ENCODE measurements around the gene CTU1.

CTU1 gene

DNA sequence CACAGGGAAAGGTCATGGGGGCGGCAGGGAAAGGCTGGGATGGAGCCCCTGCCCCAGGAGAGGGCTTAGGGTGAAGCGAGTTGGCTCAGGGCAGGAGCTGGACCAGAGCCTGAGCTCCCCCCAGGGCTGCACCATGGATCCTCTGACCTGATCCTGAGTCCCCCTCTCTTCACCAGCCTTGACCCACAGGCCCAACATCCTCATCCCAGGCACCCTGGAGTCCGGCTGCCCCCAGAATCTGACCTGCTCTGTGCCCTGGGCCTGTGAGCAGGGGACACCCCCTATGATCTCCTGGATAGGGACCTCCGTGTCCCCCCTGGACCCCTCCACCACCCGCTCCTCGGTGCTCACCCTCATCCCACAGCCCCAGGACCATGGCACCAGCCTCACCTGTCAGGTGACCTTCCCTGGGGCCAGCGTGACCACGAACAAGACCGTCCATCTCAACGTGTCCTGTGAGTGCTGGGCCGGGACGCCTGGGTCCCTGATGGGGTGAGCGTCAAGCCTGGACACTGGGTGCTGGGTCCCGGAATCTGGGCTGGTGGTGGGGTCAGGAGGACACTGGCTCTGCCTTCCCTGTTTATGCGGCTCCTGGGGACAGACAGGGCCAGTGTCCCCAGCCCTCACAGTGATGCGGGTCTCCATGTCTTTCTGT lies 17.3 kb upstream of the CTU1 start:
- Histone ChIP-seq H3K4me1 (ENCODE audit: insufficient read depth, low read length) (no peaks in the 10 kb centered on the region), H3K4me3 (ENCODE audit: low read length) (no peak overlapping the region), H2AFZ (ENCODE audit: low read depth, low read length) (no peak overlapping the region), H3K27me3 (ENCODE audit: insufficient read depth, low read length) (peaks cover 26% of the 10 kb centered on the region), H3K9me3 (ENCODE audit: low read length) (no peaks in the 10 kb centered on the region), H3K36me3 (ENCODE audit: insufficient read depth, low read length) (no peaks in the 10 kb centered on the region)

DNA sequence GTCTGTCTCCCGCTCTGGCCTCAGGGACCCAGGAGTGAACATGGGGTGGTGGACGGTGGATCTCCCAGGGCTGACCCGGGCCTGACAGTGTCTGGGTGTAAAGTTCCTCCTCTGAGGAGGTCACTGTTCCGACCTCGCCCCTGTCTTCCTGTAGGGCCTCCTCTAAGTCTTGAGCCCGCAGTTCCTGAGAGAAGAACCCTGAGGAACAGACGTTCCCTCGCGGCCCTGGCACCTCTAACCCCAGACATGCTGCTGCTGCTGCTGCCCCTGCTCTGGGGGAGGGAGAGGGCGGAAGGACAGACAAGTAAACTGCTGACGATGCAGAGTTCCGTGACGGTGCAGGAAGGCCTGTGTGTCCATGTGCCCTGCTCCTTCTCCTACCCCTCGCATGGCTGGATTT lies 16.5 kb upstream of the CTU1 start, which contains the start of gene SIGLEC9:
TSS of gene SIGLEC9 (plus strand) at position 178 of the 400 bp plus-strand sequence. CDS start at position 247, 69 bp downstream.
- Histone ChIP-seq H3K4me1 (ENCODE audit: insufficient read depth, low read length) (no peaks in the 10 kb centered on the region), H3K9me3 (ENCODE audit: low read length) (no peaks in the 10 kb centered on the region), H3K4me3 (ENCODE audit: low read length) (no peak within 1 kb of the TSS), H3K36me3 (ENCODE audit: insufficient read depth, low read length) (no peaks in the 10 kb centered on the region), H3K27me3 (ENCODE audit: insufficient read depth, low read length) (peaks cover 26% of the 10 kb centered on the region), H2AFZ (ENCODE audit: low read depth, low read length) (no peak within 1 kb of the TSS)

DNA sequence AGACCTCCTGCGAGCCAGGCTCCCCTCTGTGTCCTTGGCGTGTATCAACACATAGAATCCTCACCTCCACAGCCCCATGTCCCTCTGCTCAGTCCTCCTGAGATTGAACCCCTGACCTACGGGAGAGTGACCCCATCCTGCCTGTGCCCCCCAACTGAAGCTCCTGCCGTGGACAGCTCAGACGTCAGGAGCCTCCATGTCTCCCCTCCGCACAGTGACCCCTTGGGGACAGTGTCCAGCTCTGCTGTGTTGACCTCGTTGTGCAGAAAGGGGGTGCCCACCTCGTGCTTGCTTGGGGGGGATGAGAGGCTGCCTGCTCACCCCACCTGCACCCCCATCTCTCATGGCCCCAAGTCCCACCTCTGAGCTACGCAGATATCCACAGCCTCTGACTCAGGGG lies 16.0 kb upstream of the CTU1 start:
- Histone ChIP-seq H3K4me1 (ENCODE audit: insufficient read depth, low read length) (no peaks in the 10 kb centered on the region), H3K9me3 (ENCODE audit: low read length) (no peaks in the 10 kb centered on the region), H2AFZ (ENCODE audit: low read depth, low read length) (no peak overlapping the region), H3K4me3 (ENCODE audit: low read length) (no peak overlapping the region), H3K36me3 (ENCODE audit: insufficient read depth, low read length) (no peaks in the 10 kb centered on the region), H3K27me3 (ENCODE audit: insufficient read depth, low read length) (peaks cover 30% of the 10 kb centered on the region)

DNA sequence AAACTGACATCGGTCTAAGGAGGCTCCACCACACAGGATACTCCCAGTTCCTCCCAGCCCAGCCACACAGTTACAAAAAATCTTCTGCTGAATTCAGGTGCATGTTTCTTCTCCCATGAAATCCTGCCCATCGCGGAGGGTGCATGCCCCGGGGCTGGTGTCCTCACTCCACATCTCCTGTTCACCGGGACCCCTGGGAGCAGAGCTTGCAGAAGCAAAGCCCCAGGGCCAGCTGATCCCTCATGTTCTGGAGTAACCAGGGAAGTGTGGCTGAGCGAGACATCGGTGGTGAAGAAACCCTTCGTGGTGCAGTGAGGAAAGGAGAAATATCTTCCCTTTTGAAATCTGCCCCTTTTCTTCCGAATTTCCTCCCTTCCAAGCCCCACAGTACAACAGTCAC lies 15.6 kb upstream of the CTU1 start:
- Histone ChIP-seq H3K4me1 (ENCODE audit: insufficient read depth, low read length) (no peaks in the 10 kb centered on the region), H2AFZ (ENCODE audit: low read depth, low read length) (no peak overlapping the region), H3K27me3 (ENCODE audit: insufficient read depth, low read length) (peaks cover 31% of the 10 kb centered on the region), H3K9me3 (ENCODE audit: low read length) (no peaks in the 10 kb centered on the region), H3K4me3 (ENCODE audit: low read length) (no peak overlapping the region), H3K36me3 (ENCODE audit: insufficient read depth, low read length) (no peaks in the 10 kb centered on the region)

DNA sequence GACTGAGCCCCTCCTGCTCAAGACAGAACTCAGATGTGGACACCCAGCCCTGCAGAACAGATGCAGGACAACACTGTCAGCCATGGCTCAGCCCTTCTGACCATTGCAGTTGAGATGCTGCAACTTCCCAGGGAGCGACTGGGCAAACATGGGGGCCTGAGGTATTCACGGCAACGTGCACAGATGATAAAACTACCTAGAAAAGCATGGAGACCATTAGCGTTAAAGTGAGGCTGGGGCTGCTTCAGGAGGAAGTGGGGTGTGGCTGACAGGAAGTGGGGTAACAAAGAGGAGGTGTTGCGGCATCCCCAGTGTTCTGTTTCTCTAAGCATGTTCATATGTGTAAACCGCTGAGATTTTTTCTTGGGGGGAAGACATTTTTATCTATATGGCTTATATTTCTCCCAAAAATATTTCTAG lies 15.2 kb upstream of the CTU1 start:
- Histone ChIP-seq H3K9me3 (ENCODE audit: low read length) (no peaks in the 10 kb centered on the region), H3K4me1 (ENCODE audit: insufficient read depth, low read length) (no peaks in the 10 kb centered on the region), H3K27me3 (ENCODE audit: insufficient read depth, low read length) (peaks cover 26% of the 10 kb centered on the region), H3K4me3 (ENCODE audit: low read length) (no peak overlapping the region), H2AFZ (ENCODE audit: low read depth, low read length) (no peak overlapping the region), H3K36me3 (ENCODE audit: insufficient read depth, low read length) (no peaks in the 10 kb centered on the region)

DNA sequence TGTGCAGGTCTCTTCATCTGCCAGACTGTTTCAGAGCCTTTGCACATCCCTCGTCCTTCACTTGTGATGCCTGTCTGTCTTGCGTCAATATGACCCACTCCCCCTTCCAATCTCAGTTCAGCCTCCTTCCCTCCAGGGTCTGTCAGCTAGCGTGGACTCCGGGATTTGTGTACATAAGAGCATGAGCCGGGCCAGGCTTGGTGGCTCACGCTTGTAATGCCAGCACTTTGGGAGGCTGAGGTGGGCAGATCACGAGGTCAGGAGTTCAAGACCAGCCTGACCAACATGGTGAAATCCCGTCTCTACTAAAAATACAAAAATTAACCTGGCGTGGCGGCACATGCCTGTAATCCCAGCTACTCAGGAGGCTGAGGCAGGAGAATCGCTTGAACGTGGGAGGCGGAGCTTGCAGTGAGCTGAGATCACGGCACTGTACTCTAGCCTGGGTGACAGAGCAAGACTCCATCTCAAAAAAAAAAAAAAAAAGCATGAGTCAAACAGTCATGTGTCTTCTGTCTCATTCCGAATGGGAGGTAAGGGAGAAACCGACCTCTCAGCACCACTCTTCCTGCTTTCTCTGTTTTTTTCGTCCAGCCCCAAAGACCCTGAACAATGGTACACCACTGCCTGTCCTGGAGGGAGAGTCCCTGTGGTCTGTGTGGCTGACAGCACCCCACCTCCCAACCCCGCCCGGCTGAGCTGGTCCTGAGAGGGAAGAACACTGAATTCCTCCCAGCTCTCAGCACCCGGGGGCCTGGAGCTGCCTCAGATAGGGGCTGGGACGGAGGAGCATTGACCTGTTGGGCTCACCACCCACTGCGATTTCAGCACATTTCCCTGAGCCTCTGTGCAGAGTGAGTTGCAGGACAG lies 14.1 kb upstream of the CTU1 start:
- Histone ChIP-seq H3K9me3 (ENCODE audit: low read length) (no peaks in the 10 kb centered on the region), H3K27me3 (ENCODE audit: insufficient read depth, low read length) (peaks cover 22% of the 10 kb centered on the region), H3K4me3 (ENCODE audit: low read length) (no peak overlapping the region), H2AFZ (ENCODE audit: low read depth, low read length) (no peak overlapping the region), H3K36me3 (ENCODE audit: insufficient read depth, low read length) (no peaks in the 10 kb centered on the region), H3K4me1 (ENCODE audit: insufficient read depth, low read length) (no peaks in the 10 kb centered on the region)

DNA sequence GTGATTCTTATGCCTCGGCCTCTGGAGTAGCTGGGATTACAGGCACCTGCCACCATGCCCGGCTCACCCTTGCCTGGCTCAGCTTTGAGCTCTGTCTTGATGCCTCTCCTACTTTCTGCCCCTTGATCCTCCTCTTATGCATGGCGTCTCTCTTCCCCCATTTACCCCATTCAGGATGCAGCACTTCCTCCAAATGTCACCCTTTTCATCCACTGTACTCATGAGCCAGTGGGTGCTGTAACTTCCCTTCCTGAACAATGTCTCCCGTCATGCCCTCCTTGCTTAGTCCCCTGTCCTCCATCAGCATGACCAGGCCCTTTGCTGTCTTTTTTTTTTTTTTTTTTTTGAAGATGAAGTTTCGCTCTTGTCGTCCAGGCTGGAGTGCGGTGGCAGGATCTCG lies 13.0 kb upstream of the CTU1 start:
- H2AFZ ChIP-seq (ENCODE audit: low read depth, low read length), result no peak overlapping the region
- H3K36me3 ChIP-seq (ENCODE audit: insufficient read depth, low read length), result no peaks in the 10 kb centered on the region
- H3K9me3 ChIP-seq (ENCODE audit: low read length), result no peaks in the 10 kb centered on the region
- H3K27me3 ChIP-seq (ENCODE audit: insufficient read depth, low read length), result peaks cover 15% of the 10 kb centered on the region
- no peak overlapping the region for H3K4me3 ChIP-seq (ENCODE audit: low read length)
- H3K4me1 ChIP-seq (ENCODE audit: insufficient read depth, low read length), result no peaks in the 10 kb centered on the region

DNA sequence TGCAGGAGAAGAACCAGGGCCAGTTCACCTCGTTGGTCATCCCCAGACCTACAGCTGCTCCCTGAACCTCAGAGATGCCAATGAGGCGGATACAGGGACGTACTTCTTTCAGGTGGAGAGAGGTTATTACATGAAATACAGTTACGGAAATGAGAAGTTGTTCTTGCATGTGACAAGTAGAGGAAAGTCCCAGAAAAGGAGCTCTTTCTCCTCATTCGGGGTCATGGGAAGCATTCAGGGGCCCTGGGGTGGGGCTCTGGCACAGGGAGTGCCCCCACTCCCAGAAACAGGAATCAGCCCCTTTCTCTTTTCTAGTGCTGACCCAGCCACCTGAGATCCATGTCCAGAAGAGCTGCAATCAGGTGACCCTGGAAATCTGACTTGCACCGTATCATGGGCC lies 12.0 kb upstream of the CTU1 start:
- Histone ChIP-seq H3K4me3 (ENCODE audit: low read length) (no peak overlapping the region), H3K9me3 (ENCODE audit: low read length) (no peaks in the 10 kb centered on the region), H2AFZ (ENCODE audit: low read depth, low read length) (no peak overlapping the region), H3K27me3 (ENCODE audit: insufficient read depth, low read length) (peaks cover 15% of the 10 kb centered on the region), H3K36me3 (ENCODE audit: insufficient read depth, low read length) (no peaks in the 10 kb centered on the region), H3K4me1 (ENCODE audit: insufficient read depth, low read length) (no peaks in the 10 kb centered on the region)

DNA sequence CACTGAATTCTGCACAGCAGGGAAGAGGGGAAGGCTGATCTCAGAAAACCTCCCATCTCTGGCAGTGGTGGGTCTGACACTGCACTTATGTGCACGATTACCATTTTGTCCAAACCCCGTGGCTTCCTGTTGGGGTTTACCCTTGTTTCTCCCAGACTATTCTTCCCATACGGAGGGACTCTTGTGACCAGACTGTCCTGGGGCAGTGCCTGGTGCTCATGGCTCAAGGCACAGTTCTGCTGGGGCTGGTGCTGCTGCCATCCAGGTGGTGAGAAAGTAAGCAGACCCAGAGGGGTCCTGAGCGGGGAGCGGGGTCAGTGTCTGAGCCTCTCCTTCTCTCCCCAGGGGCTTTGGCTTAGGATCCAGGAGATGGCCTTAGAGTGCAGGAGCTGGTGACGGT lies 11.4 kb upstream of the CTU1 start:
- Histone ChIP-seq H3K9me3 (ENCODE audit: low read length) (no peaks in the 10 kb centered on the region), H3K36me3 (ENCODE audit: insufficient read depth, low read length) (no peaks in the 10 kb centered on the region), H3K4me3 (ENCODE audit: low read length) (no peak overlapping the region), H3K27me3 (ENCODE audit: insufficient read depth, low read length) (peaks cover 15% of the 10 kb centered on the region), H3K4me1 (ENCODE audit: insufficient read depth, low read length) (no peaks in the 10 kb centered on the region), H2AFZ (ENCODE audit: low read depth, low read length) (no peak overlapping the region)

DNA sequence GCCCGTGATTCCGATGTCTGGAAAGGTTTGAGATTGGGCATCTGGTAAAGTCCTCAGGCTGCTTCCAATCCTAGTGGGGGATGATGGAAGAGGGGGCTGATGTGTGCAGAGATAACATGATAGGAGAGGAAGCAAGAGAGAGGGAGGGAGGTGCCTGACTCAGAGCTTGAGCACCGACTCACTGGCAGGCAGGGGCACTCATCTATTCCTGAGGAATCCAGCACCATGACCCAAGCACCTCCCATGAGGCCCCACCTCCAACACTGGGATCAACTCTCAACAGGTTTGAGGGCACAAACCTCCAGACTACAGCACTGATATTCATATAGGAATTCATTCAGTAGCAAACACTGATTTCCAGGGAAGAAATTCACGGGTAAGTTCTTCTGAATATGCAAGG lies 10.9 kb upstream of the CTU1 start:
- Histone ChIP-seq H3K27me3 (ENCODE audit: insufficient read depth, low read length) (peaks cover 17% of the 10 kb centered on the region), H3K36me3 (ENCODE audit: insufficient read depth, low read length) (no peaks in the 10 kb centered on the region), H3K9me3 (ENCODE audit: low read length) (no peaks in the 10 kb centered on the region), H3K4me3 (ENCODE audit: low read length) (no peak overlapping the region), H3K4me1 (ENCODE audit: insufficient read depth, low read length) (no peaks in the 10 kb centered on the region), H2AFZ (ENCODE audit: low read depth, low read length) (no peak overlapping the region)

DNA sequence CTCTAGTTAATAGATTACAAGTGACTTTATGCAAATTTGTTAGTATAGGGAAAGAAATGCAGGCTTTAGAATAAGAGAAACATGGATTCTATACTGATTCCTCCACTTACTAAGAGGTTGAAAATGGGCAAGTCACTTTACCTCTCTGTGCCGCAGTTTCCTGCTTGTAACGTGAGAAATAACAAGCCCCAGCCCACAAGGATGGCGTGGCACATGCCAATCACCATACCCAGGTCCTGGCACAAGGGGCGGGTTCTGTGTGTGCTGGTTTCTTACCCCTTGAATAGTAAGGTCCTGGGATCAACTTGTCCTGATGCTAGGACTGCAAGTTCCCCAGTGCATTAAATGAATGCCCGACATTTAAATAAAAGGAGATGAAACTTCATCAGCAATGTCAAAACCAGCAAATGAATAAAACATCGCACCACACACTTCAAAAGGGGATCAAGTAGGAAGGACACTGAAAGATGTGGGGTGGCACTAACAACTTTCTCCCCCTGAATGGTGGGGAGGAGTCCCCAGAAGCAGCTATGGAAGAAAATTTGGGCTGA lies 8.6 kb upstream of the CTU1 start:
- H2AFZ ChIP-seq (ENCODE audit: low read depth, low read length), result no peak overlapping the region
- H3K4me1 ChIP-seq (ENCODE audit: insufficient read depth, low read length), result no peaks in the 10 kb centered on the region
- H3K36me3 ChIP-seq (ENCODE audit: insufficient read depth, low read length), result no peaks in the 10 kb centered on the region
- H3K4me3 ChIP-seq (ENCODE audit: low read length), result no peak overlapping the region
- H3K27me3 ChIP-seq (ENCODE audit: insufficient read depth, low read length), result peaks cover 25% of the 10 kb centered on the region
- H3K9me3 ChIP-seq (ENCODE audit: low read length), result no peaks in the 10 kb centered on the region

DNA sequence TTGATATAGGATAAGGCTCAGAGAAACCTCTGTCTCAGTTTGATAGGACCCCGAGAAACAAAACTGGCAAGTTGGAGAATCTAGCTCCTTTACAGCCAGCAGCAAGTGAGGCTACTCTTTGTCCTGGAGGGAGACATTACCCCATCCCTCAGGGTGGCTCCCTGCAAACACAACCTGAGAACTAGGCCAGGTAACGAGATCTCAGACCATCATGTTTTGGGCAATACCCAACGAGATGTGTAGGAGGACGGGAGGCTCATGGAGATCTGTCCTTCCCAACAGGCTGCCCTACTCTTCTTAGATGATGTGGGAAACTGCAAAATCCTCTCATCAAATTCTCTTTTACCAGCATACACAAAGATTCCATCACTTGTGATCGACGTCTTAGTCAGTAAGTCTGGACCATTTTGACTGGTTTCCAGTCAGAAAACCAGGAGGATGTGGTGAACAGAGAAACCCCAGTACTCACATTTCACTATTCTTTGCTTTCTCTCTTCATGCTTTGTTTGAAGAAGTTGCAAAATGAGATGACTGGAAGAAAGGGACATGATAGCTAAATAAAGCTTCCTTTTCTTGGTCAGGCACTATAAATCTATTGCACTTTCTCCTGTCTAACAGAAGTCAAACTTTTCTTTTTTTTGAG lies 6.0 kb upstream of the CTU1 start:
- Histone ChIP-seq H3K4me1 (ENCODE audit: insufficient read depth, low read length) (no peaks in the 10 kb centered on the region), H3K9me3 (ENCODE audit: low read length) (no peaks in the 10 kb centered on the region), H3K36me3 (ENCODE audit: insufficient read depth, low read length) (no peaks in the 10 kb centered on the region), H3K4me3 (ENCODE audit: low read length) (no peak overlapping the region), H2AFZ (ENCODE audit: low read depth, low read length) (no peak overlapping the region), H3K27me3 (ENCODE audit: insufficient read depth, low read length) (peaks cover 15% of the 10 kb centered on the region)

DNA sequence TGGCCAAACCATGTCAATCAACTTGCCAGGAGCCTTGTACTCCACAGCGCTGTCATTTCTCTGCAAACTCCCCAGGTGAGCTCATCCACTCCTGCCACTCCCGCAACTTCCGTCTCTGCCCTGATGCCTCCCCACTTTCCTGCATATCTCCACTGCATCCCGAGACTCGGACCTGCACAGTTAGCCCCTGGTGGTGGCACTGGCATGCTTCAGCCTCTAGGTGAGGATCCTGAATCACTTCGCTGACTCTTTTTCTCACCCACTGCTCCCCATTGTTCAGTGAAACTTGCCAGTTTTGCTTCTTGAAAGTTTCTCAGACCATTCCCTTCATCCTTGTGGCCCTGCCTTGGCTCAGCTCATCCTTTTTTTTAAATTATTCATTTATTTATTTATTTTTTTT lies 3.4 kb upstream of the CTU1 start:
- H3K36me3 ChIP-seq (ENCODE audit: insufficient read depth, low read length), result no peaks in the 10 kb centered on the region
- no peak overlapping the region for H2AFZ ChIP-seq (ENCODE audit: low read depth, low read length)
- no peaks in the 10 kb centered on the region for H3K9me3 ChIP-seq (ENCODE audit: low read length)
- H3K4me3 ChIP-seq (ENCODE audit: low read length), result no peak overlapping the region
- H3K27me3 ChIP-seq (ENCODE audit: insufficient read depth, low read length), result peaks cover 14% of the 10 kb centered on the region
- peaks cover 7% of the 10 kb centered on the region for H3K4me1 ChIP-seq (ENCODE audit: insufficient read depth, low read length)
